Measurements from ENCODE around the gene TET2. TPM values are rescaled to one million over a fixed set of nuclear protein-coding genes. Genes with fewer than 3 reads are reported as not detected.

Gene TET2
- total RNA-seq, 2 experiments from 2014 or later: 0.19 TPM; not detected in 1

GRCh38 chr4:105112274-105112673 lies 34.4 kb upstream of the TET2 start:
- Histone ChIP-seq H3K79me2 (ENCODE audit: insufficient read depth, low read depth, low read length) (no peaks in the 10 kb centered on the region), H3K27ac (ENCODE audit: low read depth, low read length, poor library complexity, severe bottlenecking) (no peak overlapping the region), H3K4me3 (ENCODE audit: low read depth, low read length, poor library complexity, severe bottlenecking) (no peak overlapping the region), H3K9me3 (ENCODE audit: low read length) (no peaks in the 10 kb centered on the region), H4K20me1 (ENCODE audit: insufficient read depth, low read length) (no peaks in the 10 kb centered on the region), H3K4me2 (ENCODE audit: low read length) (no peak overlapping the region), H3K36me3 (ENCODE audit: insufficient read depth, low read length) (no peaks in the 10 kb centered on the region), H3K4me1 (ENCODE audit: insufficient read depth, low read length, poor library complexity, severe bottlenecking) (no peaks in the 10 kb centered on the region), H2AFZ (ENCODE audit: low read length) (no peak overlapping the region), H3K9me2 (ENCODE audit: insufficient read depth, low read length) (no peaks in the 10 kb centered on the region)
- BruUV-seq (replicated peaks): no TSS peak
- CTCF ChIA-PET (ENCODE audit: unreplicated experiment): no interaction called here
- TF ChIP-seq EZH2phosphoT487 (IDR thresholded peaks at IDR 0.05; ENCODE audit: borderline replicate concordance, low read depth, low read length) (no peak), CTCF (conservative IDR thresholded peaks at IDR 0.05; ENCODE audit: low read length) (no peak)
- intact Hi-C loops (cut with micrococcal nuclease; ENCODE audit: unreplicated experiment): no loop called here
- POLR2A ChIA-PET: no interaction called here
- DNase-seq (ENCODE audit: low spot score): no peak

GRCh38 chr4:105113800-105114199 lies 32.9 kb upstream of the TET2 start:
- H2AFZ ChIP-seq (ENCODE audit: low read length): no peak overlapping the region
- BruUV-seq (replicated peaks): no TSS peak
- intact Hi-C loops (cut with micrococcal nuclease; ENCODE audit: unreplicated experiment): no loop called here

More at GRCh38 chr4:105113800-105114199, 32.9 kb upstream of the TET2 start:
- H3K4me3 ChIP-seq (ENCODE audit: low read depth, low read length, poor library complexity, severe bottlenecking): no peak overlapping the region
- DNase-seq (ENCODE audit: low spot score): no peak
- H3K9me2 ChIP-seq (ENCODE audit: insufficient read depth, low read length): no peaks in the 10 kb centered on the region
- no peak overlapping the region for H3K27ac ChIP-seq (ENCODE audit: low read depth, low read length, poor library complexity, severe bottlenecking)
- no peaks in the 10 kb centered on the region for H3K9me3 ChIP-seq (ENCODE audit: low read length)
- no peaks in the 10 kb centered on the region for H3K4me1 ChIP-seq (ENCODE audit: insufficient read depth, low read length, poor library complexity, severe bottlenecking)
- H3K4me2 ChIP-seq (ENCODE audit: low read length): no peak overlapping the region
- no peaks in the 10 kb centered on the region for H4K20me1 ChIP-seq (ENCODE audit: insufficient read depth, low read length)
- ChIA-PET POLR2A (interaction anchor here (1.0 kb wide), 1 partner anchor 12 kb away, joined by 3 read pairs; no protein-coding TSS in a partner anchor), CTCF (ENCODE audit: unreplicated experiment) (no interaction called here)
- H3K36me3 ChIP-seq (ENCODE audit: insufficient read depth, low read length): no peaks in the 10 kb centered on the region
- TF ChIP-seq CTCF (conservative IDR thresholded peaks at IDR 0.05; ENCODE audit: low read length) (no peak), EZH2phosphoT487 (IDR thresholded peaks at IDR 0.05; ENCODE audit: borderline replicate concordance, low read depth, low read length) (no peak)
- no peaks in the 10 kb centered on the region for H3K79me2 ChIP-seq (ENCODE audit: insufficient read depth, low read depth, low read length)
